IPS-18c (cell line): ENCODE measurements around the gene MPP1.
"Not testable (repeated sequence)": the region's sequence is repeated elsewhere in the genome, so short reads cannot be mapped to it uniquely, and the experiment has no call there.

Experiments used
- H3K4me3 ChIP-seq: 2 replicates; pipeline ENCODE4 v1.7.0; 2013; ENCODE audit warnings: low read depth, mild to moderate bottlenecking, low read length, moderate library complexity; ENCODE audit not compliant: insufficient read depth
- H3K9me3 ChIP-seq: one replicate; pipeline ENCODE4 v1.6.1; 2013; ENCODE audit warnings: mild to moderate bottlenecking, low read length, moderate library complexity; ENCODE audit not compliant: control insufficient read depth, insufficient read depth

MPP1 gene

GRCh38 chrX:154804957-154805695 is at the start of gene MPP1:
MPP1 (minus strand) TSS chrX:154805485; CDS start chrX:154805373, 112 bp downstream.
- Histone ChIP-seq H3K9me3 (peaks cover 10% of the 10 kb centered on the region), H3K4me3 (peak within 1 kb of the TSS; percentile 61)

- no peak overlapping the region for H3K4me3 ChIP-seq
- H3K9me3 ChIP-seq = peaks cover 3% of the 10 kb centered on the region
Observed at GRCh38 chrX:154850957-154851611, 45.8 kb upstream of the MPP1 start.

- H3K9me3 ChIP-seq = peaks cover 3% of the 10 kb centered on the region
- H3K4me3 ChIP-seq = no peak overlapping the region
Observed at GRCh38 chrX:154840856-154841255, 35.6 kb upstream of the MPP1 start.

GRCh38 chrX:154836163-154836562 is 30.9 kb upstream of the MPP1 start:
- Histone ChIP-seq H3K9me3 (peaks cover 3% of the 10 kb centered on the region), H3K4me3 (no peak overlapping the region)

GRCh38 chrX:154834562-154834961 is 29.3 kb upstream of the MPP1 start, which contains the start of gene SMIM9:
SMIM9 (minus strand) TSS chrX:154834662; CDS start chrX:154830856, 3,806 bp downstream.
- Histone ChIP-seq H3K9me3 (peaks cover 3% of the 10 kb centered on the region), H3K4me3 (no peak within 1 kb of the TSS)

- Histone ChIP-seq H3K4me3 (no peak overlapping the region), H3K9me3 (no peaks in the 10 kb centered on the region)
Observed at GRCh38 chrX:154833746-154834274, 28.5 kb upstream of the MPP1 start.

GRCh38 chrX:154829926-154830442 is 24.7 kb upstream of the MPP1 start:
- peaks cover 2% of the 10 kb centered on the region for H3K9me3 ChIP-seq
- no peak overlapping the region for H3K4me3 ChIP-seq

- H3K9me3 ChIP-seq = peaks cover 2% of the 10 kb centered on the region
Observed at GRCh38 chrX:154829134-154829533, 23.8 kb upstream of the MPP1 start.

GRCh38 chrX:154828016-154828408 is 22.7 kb upstream of the MPP1 start:
- Histone ChIP-seq H3K4me3 (no peak overlapping the region), H3K9me3 (peaks cover 4% of the 10 kb centered on the region)

More at GRCh38 chrX:154829134-154829533, 23.8 kb upstream of the MPP1 start:
- no peak overlapping the region for H3K4me3 ChIP-seq

- H3K4me3 ChIP-seq = no peak overlapping the region
- peaks cover 6% of the 10 kb centered on the region for H3K9me3 ChIP-seq
Observed at GRCh38 chrX:154827194-154828015, 22.1 kb upstream of the MPP1 start.

GRCh38 chrX:154825586-154825985 is 20.3 kb upstream of the MPP1 start:
- H3K9me3 ChIP-seq = not testable (repeated sequence)

GRCh38 chrX:154824638-154825037 is 19.4 kb upstream of the MPP1 start:
- no peak overlapping the region for H3K4me3 ChIP-seq
- peaks cover 7% of the 10 kb centered on the region for H3K9me3 ChIP-seq

More at GRCh38 chrX:154825586-154825985, 20.3 kb upstream of the MPP1 start:
- H3K4me3 ChIP-seq = not testable (repeated sequence)

- H3K4me3 ChIP-seq = no peak overlapping the region
Observed at GRCh38 chrX:154822029-154822428, 16.7 kb upstream of the MPP1 start.

GRCh38 chrX:154821523-154821922 is 16.2 kb upstream of the MPP1 start:
- Histone ChIP-seq H3K4me3 (no peak overlapping the region), H3K9me3 (peaks cover 9% of the 10 kb centered on the region)

More at GRCh38 chrX:154822029-154822428, 16.7 kb upstream of the MPP1 start:
- peaks cover 9% of the 10 kb centered on the region for H3K9me3 ChIP-seq

GRCh38 chrX:154819771-154820341 is 14.6 kb upstream of the MPP1 start:
- Histone ChIP-seq H3K4me3 (0 out of 2 replicates have a peak overlapping the region, but pooled peaks have one; percentile 6), H3K9me3 (peaks cover 7% of the 10 kb centered on the region)

- Histone ChIP-seq H3K9me3 (peaks cover 7% of the 10 kb centered on the region), H3K4me3 (0 out of 2 replicates have a peak overlapping the region, but pooled peaks have one; percentile 6)
Observed at GRCh38 chrX:154818916-154819770, 13.9 kb upstream of the MPP1 start.
